ENCODE data around the gene OXTR.

Gene OXTR

DNA sequence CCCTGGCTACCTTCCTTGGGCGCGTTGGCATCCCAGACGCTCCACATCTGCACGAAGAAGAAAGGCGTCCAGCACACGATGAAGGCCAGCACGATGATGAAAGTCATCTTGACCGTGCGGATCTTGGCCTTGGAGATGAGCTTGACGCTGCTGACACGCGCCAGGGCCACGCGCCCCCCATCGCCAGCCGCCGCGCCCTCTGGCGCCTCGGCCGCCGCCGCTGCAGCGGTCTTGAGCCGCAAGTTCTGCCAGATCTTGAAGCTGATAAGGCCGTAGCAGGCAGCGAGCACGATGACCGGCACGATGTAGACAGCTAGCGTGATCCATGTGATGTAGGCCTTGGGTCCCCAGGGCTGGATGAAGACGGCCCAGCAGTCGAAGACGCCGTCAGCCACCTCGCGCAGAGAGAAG lies 2.2 kb downstream of the OXTR start:
- no peak for ATAC-seq

DNA sequence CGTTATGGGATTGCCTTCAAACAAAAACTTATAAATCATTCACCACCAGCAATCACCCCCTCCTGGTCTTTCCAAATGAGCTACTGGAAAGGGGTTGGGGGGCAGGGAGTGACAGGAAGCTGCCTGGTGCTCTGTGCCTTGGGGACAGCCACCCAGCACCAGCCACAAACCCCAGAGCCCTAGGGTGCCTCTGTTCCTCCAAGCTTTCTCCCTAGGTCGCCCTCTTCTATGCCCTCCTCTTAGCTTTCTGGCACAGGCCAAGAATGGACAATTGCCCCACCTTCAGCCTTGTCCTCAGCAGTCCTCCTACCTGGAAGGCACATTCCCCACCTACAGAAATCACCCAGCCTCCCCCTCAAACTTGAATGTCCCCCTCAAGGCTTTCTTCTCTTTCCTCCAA lies 3.3 kb downstream of the OXTR start:
- no peak for ATAC-seq

DNA sequence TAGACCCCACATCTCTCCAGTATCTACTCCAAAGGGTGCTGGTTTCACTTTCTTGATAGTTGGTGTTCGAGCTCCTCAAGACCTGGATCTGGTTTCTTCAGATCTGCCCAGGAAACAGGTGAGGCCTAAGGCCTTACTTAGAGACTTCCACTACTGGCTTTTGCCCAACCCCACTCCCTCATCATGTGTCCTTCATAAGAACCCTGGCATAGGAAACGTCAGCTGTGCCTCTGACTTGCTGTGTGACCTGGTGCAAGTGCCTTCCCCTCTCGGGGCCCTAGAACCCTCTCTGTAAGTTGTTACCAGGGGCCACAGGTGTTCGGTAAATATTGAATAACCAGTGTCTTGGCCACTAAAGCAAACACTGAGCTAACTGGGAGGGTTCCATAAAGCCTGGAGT lies 3.9 kb downstream of the OXTR start:
- ATAC-seq = no peak

DNA sequence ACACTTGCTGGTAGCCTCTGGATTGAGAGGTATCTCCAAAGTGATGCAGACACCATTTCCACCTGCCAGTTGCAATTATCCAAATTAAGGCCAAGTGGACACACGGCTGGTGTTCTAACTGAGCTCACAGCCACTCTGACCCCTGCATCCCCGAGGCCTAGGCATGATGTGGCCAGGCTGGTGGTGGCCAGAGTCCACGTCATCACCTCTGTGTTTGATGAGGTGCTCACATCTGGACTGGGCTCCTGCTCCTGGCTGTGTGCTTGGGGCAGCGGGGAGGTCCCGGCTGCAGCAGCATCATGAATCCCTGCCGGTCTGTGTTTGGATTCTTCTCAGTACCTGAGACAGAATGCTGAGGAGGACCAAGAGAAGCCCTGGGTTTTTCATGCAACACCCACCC lies 4.9 kb downstream of the OXTR start:
- no peak for ATAC-seq

DNA sequence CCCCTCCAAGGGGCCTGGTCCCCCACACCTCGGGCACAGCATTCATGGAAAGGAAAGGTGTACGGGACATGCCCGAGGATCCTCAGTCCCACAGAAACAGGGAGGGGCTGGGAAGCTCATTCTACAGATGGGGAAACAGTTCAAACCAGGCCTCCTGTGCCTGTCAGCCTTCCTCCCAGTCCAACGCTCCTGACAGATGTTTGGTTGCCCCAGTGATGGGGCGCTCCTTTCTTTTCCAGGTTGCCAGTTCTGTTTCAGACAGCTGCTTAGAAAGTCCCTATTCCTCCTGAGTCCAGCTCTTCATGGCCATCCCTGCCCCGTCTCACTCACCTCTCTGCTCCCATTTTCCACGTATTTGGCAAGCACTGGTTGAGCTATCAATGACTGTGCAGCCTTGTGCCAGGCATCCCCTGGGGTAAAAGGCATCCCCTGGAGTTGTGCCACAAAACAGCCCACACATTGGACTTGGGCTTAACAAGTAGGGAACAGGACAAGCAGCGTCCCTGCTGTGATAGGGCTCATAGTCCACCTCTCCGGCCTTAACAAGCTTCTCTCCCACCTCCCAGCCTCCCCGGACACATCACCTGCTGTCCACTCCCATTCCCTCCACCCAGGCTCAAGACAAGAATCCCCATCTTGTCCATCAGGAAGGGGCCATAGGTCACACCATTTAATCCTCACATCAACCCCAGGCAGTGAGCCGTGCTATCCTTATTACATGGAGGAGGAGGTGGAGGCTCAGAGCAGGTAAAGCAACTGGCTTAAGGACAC lies 6.6 kb downstream of the OXTR start:
- no peak for ATAC-seq

DNA sequence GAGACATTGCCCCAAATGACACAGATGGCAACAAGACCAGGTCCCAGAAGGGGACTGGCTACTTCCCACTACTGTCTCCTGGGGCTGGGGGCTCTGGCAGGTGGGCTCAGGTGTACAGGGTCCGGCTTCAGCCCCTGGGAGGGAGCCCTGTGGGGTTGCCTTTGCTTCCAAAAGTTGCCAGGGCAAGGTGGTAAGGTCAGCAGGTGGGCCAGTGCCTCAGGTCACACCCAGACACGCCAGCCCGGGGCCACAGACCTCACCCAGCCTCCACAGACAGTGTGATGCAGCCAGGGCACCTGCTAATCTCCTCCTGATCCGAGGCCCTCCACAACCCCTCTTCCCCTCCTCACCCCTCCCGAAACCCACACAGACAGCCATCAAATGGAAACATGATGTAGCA lies 7.5 kb downstream of the OXTR start:
- no peak for ATAC-seq

DNA sequence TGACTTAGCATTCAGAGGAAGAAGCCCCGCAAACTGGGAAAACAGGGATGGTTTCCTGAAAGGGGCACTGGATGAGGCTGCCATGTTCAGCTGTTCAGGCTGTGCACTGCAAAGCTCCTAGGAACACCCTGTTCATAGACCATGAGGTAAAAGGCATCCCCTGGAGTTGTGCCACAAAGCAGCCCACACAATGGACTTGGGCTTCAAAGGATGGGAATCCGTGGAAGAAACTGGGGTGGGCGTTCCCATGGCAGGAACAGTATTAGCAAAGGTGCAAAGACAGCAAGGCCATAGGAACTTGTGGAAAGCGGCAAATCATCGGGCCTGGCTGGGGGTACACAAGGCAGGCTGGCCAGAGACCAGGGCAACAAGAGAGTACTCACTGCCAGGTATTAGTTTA lies 8.9 kb downstream of the OXTR start:
- ATAC-seq = no peak

DNA sequence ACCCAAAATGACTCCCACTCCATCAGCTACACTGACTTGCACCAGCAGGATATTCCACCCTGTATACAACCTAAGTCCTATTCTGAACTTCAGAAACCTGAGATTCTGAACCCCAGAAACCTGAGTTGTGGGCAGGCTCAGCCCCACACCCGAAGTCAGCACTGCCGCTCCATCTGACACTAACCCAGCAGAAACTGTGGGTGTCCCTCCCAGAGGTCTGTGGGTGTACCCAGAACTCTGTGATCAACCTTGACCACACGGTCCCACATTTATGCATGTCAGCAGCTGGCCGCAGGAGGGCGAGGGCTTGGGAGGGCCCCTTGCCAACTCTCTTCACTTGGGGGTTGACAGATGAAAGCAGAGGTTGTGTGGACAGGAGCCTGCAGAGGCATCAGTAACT lies 9.3 kb downstream of the OXTR start:
- ATAC-seq = no peak

DNA sequence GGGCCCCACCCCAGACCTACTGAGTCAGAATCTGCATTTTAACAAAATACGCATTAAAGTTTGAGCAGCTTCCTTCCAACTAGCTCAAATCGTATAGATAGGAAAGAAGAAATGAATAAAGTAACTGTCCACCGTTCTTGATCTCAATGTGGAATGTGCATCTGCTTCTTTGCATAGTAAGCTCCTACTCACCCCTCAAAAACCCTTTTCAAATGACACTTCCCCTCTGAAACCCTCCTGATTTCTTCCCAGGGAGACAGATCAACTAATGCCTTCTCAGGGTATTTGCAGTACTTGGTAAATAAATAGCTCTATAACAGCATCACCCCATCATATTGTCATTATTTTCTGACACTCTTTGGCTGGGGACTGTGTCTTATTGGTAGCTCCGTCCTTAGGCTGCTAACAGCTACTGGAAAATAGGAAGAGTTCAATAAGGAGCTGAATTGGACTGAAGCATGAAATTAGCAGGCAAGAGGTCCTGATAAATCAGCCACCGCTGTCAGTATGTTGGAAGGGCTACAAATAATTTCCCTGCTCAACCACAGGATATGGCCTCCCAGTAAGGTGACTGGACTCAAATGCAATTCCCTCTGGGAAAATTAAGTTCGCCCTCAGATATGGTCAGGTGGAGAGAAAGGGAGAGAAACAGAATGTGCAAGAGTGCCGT lies 10.2 kb downstream of the OXTR start:
- ATAC-seq = no peak

DNA sequence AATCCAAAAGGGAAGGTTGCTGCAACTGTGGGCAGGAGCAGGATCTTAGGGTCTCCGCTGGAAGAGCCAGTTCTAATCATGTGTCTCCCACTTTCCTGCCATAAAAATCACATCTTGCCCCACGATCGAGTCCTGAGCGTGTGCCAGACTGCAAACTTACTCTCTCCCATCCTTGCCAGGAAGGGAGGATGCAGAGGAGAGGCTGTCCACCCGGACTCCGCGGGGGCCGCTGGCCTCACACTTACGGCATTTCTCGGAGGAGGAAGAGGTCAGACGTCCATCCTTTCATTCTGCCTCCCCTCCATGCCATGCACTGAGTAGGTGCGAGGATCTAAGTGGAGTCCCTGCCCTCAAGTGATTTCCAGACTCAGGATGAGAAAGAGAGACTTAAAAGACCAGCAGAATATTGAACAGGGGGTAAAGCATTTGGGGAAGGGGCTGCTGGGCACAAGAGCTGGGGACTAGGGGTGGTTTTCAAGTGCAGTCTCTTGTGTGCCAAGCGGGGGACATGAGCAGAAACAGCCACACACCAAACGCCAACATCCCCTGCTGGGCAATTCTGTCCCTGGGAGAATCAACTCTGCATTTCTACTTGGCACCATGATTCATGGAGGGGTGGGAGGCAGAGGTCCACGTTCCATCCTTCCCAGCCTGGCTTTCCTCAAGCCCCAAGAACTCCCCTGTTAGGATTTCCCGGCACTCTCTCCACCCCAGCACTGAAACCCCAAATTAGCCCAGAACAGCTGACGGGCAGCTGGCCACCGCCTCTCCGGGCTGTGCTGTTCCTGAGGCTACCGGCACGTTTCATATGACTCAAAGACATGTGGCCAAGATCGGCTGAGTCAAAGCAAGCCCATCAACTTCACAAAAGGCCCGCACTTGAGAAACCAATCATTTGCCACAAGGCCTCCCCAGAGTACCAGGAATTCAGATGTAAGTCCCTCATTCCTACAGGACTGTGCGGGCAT lies 11.6 kb downstream of the OXTR start:
- ATAC-seq = no peak

DNA sequence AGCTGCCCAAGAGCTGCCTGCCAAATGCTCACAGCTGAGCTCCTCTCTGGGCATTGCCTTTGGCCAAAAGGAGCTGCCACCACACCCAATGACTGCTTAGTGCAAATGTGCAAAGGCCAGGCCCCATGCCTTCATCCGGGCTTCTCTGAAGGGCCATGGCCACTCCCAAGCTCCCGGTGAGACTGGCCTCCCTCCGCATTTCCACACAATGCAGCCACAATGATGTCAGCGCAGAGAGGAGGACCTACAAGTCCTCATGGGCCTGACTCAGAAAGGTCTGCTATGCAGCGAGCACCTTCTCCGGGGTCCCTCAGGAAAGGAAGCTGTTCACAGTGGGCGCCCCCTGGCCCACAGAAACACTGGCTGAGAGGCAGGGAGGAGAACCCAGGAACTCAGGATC lies 12.7 kb downstream of the OXTR start:
- no peak for ATAC-seq

DNA sequence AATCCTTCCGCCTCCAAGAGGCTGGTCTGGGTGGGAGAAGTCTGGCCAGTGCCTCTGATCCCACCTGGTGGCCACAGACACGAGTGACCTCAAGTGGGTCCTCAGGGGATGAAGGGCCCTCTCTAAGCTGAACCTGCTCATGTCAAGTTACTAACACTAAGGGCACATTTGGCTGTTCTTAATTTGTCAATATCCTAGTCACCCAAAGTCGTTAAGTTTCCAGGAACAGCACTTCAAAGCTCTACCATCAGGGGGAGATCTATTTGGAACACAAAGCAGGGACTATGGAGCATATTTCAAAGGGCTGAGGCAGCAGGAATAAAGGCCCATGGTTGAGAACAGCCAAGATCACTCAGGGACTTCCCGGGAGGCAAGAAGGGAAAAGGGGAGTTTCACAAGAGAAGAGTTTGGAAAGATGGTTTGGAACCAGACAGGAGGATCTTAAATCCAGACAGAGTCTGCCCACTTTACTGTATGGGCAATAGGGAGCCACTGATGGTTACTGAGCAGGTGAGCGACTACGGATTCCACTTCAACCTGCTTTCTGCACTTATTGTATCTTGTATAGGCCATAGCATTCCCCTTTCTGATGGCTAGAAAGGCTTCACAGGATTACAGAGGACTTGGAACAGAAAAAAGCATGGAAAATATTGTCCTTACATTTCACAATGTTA lies 13.7 kb downstream of the OXTR start:
- no peak for ATAC-seq

DNA sequence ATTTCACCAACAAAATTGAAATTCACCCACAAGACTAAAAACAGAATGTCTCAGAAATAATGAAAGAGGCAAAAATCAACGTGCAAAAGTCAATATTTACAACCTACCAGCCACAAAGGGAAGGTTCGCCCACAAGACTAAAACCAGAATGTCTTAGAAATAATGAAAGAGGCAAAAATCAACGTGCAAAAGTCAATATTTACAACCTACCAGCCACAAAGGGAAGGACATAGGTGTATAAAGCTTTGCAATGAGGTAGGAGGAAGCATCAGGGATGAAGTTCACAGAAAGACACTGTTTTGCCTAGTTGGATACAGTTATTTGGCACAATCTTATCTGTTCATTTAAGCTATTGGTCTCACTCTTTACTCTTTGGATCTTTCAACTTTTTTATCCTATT lies 14.3 kb downstream of the OXTR start:
- ATAC-seq = no peak

DNA sequence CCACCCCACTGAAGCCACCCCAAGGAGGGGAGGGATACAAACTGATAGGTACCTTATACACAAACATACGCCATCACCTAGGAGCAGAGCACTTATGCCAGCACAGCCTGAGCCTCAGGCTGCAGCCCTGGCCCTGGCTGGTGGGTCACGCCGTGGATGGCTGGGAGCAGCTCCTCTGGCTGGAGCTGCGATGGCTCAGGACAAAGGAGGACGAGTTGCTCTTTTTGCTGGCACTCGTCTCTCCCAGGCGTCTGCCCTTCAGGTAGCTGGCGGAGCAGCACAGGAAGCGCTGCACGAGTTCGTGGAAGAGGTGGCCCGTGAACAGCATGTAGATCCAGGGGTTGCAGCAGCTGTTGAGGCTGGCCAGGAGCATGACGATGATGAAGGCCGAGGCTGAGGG lies 16.6 kb downstream of the OXTR start:
- ATAC-seq = no peak

DNA sequence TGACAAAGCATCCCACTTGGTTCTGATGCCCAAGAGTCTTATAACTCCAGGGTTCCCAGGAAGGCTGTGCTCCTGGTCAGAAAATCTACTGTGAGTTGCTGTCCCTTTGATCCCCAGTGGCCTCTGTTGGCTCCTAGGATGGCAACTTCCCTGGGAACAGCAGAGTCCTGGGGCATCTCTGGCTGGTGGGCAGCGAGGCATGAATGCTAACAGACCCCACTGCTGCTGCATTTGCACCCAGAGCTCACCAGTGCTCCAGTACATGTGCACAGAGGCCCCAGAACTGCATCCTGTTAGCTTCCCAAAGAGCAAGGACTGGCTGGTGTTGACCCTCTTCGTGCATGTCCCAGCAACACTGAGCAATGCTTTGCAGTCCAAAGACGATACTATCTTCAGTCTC lies 20.1 kb downstream of the OXTR start:
- ATAC-seq = no peak

DNA sequence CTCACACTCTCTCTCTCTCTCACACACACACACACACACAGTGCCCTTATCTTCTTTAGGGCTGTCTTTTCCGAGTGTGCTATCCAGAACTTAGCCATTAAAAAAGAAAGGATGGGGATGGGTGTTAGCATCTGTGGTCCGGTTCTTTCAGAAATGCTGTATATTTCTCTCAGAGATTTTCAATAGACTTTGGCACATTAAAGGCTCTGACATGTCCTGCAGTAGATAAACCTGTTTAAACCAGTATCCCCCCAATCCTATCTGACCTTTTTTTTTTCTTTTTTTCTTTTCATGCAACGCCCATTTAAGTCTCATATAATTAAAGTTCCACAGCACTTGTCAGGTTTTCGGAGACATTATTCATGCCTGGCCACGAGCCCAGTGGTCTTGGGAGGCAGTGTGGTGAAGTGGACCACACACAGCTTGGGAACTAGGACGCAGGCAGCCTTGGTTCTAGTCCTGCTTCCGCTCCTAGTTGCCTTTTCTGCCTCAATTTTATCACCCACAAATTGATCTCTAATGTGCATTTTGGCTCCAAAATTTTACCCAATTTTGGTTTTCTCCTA lies 22.6 kb downstream of the OXTR start:
- no peak for ATAC-seq

DNA sequence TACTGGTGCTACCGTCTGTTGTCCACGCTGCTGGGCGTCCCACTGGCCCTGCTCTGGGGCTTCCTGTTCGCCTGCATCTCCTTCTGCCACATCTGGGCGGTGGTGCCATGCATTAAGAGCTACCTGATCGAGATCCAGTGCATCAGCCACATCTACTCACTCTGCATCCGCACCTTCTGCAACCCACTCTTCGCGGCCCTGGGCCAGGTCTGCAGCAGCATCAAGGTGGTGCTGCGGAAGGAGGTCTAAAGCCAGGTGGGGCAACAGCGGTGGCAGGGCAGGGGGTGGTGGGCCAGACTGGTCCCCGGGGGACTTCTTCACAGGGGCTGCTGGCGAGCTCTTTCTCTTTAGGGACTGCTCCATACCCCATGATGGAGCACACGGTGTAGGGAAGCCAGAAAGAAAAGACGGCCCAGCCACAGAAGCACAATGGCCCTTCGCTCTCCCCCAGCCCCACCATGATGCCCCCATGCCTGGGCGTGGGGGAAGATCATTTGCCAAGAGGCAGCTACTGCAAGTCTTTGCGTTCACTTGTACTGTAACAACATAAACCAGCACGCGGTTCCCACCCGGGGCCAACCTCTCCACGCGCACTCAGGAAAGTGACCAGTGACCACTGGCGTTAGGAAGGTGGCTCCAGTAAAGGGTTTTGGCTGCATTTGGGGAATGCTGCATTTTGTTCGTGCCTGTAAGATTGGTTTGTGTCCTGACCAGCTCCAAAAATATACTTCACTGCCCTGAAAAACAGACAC lies 23.6 kb downstream of the OXTR start:
- ATAC-seq = no peak

DNA sequence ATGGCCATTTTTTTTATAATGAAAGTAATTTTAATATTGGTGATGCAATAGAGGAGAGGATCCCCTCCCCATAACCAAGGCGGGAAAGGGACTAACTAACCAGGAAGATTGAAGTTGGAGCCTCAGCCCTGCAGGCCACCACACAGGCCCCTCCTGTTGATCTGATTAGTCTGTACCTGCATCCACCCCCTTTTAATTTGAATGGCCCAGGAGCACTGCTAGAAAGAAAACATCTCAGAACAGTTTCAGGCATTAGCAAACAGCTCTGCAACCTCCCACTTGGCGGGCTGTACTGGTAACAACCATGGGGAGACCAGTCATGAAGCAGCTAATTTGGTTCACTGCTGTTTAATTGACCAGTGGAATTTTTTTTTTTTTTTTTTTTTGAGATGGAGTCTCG lies 25.5 kb downstream of the OXTR start:
- no peak for ATAC-seq

DNA sequence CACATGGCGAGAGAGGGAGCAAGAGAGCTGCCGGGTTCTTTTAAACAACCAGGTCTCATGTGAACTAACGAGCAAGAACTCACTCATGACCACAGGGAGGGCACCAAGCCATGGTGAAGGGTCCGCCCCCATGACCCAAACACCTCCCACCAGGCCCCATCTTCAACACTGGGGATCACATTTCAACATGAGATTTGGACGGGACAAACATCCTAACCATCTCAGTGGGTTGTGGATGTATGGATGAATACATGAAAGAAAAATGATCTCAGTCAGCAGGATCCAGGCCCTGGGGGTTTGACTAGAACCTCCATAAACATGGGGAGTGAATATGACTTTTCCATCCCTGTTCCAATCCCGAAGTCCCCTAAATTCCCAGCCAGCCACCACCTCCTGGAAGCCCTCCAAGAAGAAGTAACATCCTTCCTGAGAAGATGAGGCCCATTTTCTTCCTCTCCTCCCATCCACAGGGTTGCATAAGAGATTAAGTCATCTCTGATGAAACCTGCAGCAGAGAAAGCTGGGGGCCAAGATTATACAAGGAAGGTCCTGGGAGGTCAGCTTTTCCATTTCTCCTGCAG lies 26.3 kb downstream of the OXTR start:
- no peak for ATAC-seq

DNA sequence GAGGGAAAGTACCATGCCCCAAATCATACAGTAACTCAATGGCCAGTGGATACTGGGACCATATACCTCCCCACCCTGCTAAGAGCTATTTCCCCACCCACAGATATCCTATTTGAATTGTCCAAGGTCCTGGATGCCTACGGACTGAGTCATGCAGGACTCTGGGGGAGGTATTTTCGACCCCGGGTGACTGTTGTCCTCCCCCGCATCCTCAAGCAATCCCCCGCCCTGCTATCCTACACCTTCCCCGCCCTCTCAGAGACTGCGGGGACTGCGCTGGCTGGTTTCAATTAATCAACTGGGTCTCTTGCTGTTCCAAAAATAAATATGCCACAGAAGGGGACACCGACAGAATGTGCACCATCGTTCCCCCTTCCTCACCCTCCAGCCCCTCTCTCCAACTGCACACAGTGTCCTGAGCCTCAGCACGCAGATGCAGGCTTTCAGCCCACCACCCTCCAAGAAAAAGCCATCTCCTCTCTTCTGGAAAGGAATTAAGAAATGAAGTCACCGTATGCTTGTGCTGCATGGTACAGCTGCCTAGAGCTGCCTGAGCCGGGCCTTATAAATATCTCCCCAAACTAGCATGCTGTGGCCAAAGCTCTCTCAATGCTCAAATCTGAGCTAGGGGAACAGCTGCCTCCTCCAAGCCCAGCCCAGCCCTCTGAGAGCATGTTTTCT lies 27.7 kb downstream of the OXTR start:
- ATAC-seq = no peak

All from activated CD4-positive, CD25-positive, alpha-beta regulatory T cell treated with anti-CD3 and anti-CD28 coated beads, Interleukin-2, amount 50 U/mL, for 24 hours (primary cell).